Epithelial cell of proximal tubule (primary cell): Measurements from ENCODE around the gene XRCC1. TPM values are rescaled to one million over a fixed set of nuclear protein-coding genes. Genes with fewer than 3 reads are reported as not detected.

Experiments used
- DNase-seq: peaks from one replicate; pipeline ENCODE4 v3.0.0-alpha.2; 2011; ENCODE audit warnings: low read depth
- H3K4me3 ChIP-seq: 2 replicates; pipeline ENCODE4 v1.5.1; 2011; ENCODE audit warnings: low read depth, mild to moderate bottlenecking, low read length
- total RNA-seq: library from RNA; depleted of rRNA; stranded (reverse); fragments of >200 nt; gene quantifications from 2 replicates; pipeline ENCODE4 v1.2.3, GENCODE V29; 2015
- TF ChIP-seq, protein P1 (sequence below): conservative IDR thresholded peaks from 2 replicates; pipeline ENCODE4 v1.5.1; 2012; ENCODE audit warnings: low read depth, mild to moderate bottlenecking, low read length

XRCC1 gene
- total RNA-seq, 1 donor from 2014 or later = 31.4 TPM

DNA sequence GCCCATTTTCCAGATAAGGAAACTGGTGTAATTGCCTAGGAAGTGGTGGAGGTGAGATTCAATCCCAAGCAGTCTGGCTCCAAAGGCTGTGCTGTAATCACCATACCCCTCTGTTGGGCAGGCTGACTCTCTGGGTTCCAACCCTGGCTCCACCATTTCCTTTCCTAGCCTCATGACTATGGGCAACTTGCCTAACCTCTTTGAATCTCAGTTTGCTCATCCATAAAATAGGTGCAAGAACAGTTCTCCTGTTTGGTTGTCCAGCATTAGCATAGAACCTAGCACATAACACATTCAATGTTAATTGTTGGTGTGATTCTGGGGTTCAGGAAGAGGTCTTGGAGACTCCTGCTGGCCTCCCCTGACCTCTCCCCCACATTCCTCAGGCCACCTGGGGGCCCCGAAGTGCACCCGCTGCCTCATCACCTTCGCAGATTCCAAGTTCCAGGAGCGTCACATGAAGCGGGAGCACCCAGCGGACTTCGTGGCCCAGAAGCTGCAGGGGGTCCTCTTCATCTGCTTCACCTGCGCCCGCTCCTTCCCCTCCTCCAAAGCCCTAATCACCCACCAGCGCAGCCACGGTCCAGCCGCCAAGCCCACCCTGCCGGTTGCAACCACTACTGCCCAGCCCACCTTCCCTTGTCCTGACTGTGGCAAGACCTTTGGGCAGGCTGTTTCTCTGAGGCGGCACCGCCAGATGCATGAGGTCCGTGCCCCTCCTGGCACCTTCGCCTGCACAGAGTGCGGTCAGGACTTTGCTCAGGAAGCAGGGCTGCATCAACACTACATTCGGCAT, 23.3 kb upstream of the XRCC1 start:
- DNase-seq = no peak
- TF ChIP-seq, protein P1, sequence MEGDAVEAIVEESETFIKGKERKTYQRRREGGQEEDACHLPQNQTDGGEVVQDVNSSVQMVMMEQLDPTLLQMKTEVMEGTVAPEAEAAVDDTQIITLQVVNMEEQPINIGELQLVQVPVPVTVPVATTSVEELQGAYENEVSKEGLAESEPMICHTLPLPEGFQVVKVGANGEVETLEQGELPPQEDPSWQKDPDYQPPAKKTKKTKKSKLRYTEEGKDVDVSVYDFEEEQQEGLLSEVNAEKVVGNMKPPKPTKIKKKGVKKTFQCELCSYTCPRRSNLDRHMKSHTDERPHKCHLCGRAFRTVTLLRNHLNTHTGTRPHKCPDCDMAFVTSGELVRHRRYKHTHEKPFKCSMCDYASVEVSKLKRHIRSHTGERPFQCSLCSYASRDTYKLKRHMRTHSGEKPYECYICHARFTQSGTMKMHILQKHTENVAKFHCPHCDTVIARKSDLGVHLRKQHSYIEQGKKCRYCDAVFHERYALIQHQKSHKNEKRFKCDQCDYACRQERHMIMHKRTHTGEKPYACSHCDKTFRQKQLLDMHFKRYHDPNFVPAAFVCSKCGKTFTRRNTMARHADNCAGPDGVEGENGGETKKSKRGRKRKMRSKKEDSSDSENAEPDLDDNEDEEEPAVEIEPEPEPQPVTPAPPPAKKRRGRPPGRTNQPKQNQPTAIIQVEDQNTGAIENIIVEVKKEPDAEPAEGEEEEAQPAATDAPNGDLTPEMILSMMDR = no peak
- H3K4me3 ChIP-seq = no peak overlapping the region

DNA sequence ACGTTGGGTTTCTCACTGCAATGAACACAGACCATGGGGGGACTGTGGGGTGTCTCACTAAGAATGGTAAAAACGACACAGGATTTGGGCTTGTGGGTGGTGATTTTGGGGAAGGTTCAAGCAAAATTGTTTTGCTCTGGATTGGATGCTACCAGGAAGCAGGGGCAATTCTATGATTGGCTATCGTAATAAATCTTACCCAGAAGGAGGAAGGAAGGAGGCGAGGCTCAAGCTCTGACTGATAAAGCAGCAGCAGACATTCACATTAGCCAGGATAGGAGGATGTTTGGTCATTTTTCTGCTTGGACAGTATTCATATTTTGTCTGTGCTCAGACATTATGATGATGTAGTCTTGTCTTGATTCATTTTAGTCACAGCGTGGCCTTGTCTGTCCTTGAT, 22.5 kb upstream of the XRCC1 start:
- H3K4me3 ChIP-seq = peak overlapping the region; percentile 70
- no peak for DNase-seq
- TF ChIP-seq, protein P1 = no peak

DNA sequence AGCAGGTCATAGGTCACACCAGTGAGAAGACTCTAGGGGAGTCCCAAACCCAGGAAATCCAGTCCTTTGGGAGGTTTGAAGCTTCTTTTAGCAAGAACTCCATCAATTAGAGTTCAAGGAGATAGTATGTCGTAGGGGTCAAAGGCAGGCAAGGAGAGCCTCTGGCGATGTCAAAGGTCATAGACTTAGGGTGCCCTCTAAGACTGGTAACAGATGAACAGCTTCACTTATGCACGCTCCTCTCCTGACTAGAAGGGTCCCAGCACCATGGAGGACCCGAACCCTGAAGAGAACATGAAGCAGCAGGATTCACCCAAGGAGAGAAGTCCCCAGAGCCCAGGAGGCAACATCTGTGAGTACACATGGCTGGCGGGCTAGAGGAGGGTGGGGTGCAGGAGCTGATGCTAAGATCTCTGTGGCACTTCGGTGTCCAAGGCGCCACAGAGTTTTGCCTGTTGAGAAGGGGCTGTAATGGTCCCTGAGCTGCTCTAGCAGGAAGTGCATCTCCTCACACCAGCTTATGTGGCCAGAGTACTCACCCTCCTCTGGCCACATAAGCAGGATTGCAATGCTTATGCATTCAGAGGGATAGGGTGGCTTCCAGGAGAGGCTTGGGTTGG, 21.6 kb upstream of the XRCC1 start:
- no peak for DNase-seq
- peak overlapping the region; percentile 70 for H3K4me3 ChIP-seq
- TF ChIP-seq, protein P1 = no peak

DNA sequence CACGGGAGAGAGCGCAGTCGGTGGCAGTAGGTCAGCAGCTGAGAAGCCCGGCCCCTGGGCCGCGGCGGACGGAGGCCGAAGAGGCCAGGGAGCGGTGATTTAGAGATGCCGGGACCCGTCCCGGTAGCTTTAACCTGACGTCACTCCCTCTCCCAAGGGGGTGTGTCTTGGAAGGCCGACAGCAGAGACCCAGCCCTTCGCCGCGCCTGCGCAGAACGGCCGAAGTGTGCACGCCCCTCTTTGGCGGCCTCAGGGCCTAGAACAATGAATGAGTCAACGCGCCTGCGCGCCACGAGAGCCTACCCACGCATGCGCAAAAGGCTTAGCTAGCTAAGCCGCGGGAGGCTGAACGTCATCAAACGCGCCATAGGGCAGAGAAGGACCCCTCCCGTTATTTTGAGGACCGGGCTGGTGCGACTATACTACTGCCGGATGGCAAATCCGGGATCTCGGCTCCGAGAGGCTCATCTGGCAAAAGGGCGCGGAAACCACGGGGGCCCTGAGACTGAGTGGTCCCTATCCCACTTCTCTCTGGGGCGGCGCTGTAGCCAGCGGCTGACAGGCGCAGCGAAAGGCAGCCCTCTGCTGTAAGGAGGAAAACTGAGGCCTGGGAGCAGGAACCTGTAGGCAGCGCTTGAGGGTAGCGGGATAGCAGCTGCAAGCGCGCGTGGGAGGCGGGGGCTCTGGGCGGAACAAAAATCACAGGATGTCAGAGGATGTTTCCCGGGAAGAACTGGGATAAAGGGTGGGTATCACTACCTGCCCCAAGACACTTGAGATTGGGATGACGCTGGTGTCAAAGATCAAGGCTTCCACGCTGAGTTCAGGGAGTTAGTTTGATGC, 20.9 kb upstream of the XRCC1 start, which contains the start of the genes IRGQ and ZNF576:
Gene IRGQ, minus strand, starts transcription at position 136 of the 843 bp plus-strand sequence. CDS start 796 bp downstream, outside the sequence.
Gene ZNF576, plus strand, starts transcription at position 597 of the 843 bp plus-strand sequence. CDS start 514 bp downstream, outside the sequence.
- peak within 1 kb of the TSS; percentile 80 for H3K4me3 ChIP-seq
- peak; percentile 92 for DNase-seq
- TF ChIP-seq, protein P1 = no peak

DNA sequence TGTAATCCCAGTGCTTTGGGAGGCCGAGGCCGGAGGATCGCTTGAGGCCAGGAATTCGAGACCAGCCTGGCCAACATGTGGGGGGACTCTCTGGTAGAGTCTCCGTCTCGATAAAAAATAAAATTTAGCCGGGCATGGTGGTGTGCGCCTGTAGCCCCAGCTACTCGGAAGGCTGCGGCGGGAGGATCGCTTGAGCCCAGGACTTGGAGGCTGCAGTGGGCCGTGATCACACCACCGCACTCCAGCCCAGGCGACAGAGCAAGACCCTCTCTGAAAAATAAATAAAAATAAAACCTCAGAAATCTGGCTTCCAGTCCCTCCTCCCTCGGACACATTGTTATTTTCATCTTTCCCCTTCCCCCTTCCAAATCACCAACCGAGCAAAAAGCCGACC, 20.3 kb upstream of the XRCC1 start:
- no peak for DNase-seq
- TF ChIP-seq, protein P1 = no peak
- H3K4me3 ChIP-seq = peak overlapping the region; percentile 80

DNA sequence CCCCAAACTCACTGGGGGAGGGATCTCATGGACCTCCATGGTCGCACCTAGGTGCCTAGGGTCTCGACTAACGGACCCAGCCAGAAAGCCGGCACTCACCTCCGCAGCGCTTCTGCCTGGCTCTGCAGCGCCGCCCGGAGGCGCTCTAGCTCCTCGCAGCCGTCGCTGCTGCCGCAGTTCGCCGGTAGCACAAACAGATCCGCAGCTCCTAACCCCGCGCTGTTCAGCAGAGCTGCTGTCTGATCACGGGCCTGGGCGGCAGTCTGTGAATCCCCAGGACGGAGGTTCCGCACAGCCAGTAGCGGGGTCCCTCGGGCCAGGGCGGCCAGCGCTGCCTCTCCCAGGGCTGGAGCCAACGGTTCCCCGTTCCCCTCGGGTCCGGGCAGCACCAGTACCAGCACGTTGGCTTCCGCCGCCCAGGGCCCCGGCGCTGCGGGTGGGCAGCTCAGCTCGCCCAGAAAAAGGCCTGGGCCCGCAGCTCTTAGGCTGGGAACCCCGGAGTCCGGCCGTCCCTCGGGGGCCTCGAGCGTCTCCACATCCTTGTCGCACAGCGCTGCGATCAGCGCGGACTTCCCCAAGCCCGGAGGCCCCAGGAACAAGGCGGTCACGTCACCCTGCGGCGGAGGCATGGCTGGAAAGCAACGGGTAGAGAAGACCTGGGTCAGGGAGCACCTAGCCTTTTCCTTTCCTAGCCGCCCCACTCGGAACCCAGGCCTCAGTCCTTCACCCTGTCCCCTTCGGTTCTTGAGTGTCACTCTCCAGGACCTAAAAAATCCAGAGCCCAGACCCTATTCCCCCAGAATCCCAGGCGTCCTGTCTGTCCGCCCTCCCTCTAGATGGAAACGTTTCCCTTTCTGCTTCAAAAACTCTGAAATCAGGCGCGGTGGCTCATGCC, 19.6 kb upstream of the XRCC1 start:
- peak overlapping the region; percentile 80 for H3K4me3 ChIP-seq
- TF ChIP-seq, protein P1 = peak; percentile 89
- DNase-seq = no peak
